ENCODE measurements around the gene NF1.
"Not testable (repeated sequence)": the region's sequence is repeated elsewhere in the genome, so short reads cannot be mapped to it uniquely, and the experiment has no call there.

NF1 gene

DNA sequence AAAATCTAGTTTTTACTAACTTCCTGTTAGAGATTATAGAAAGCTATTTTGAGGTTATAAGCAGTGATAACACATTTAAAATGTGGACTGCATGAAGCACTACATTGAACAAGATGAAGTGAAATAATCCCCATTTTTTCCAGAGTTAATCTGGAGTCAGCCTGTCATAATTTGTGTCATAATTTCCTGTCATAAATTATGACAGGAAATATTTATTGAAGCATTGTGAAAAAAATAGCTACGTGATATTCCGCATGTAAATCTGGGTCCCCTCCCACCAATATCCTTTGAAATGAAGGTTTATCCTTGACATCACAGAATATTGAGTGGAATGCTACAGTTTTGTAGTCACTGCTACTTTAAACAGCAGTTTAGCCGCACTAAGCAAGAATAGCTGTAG lies 162.2 kb downstream of the NF1 start:
- no peak for DNase-seq

DNA sequence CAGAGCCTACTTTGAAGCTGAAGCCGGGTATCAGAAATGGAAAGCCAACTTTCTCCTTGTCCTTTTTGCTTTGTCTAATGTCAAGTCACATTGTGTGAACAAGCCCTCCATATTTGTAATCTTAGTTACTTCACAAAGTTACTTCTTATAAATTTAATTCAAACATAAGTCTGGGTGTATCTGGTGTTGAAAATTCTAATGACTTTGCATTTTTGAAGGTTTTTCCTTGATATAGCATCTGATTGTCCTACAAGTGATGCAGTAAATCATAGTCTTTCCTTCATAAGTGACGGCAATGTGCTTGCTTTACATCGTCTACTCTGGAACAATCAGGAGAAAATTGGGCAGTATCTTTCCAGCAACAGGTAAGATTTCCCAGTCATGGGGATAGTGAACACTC lies 165.4 kb downstream of the NF1 start:
- DNase-seq = no peak

DNA sequence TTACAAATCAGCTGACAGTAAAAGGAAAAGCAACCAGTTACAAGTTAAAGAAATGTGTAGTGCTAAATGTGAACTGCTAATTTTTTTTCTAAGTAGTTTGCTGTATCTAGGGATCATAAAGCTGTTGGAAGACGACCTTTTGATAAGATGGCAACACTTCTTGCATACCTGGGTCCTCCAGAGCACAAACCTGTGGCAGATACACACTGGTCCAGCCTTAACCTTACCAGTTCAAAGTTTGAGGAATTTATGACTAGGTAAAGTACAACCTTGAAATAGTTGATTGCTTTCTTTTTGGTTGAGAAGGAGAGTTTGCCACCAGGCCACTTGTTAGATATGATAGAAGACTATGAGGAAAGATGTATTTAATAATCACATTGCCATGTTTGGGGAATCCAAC lies 166.8 kb downstream of the NF1 start:
- DNase-seq = no peak

DNA sequence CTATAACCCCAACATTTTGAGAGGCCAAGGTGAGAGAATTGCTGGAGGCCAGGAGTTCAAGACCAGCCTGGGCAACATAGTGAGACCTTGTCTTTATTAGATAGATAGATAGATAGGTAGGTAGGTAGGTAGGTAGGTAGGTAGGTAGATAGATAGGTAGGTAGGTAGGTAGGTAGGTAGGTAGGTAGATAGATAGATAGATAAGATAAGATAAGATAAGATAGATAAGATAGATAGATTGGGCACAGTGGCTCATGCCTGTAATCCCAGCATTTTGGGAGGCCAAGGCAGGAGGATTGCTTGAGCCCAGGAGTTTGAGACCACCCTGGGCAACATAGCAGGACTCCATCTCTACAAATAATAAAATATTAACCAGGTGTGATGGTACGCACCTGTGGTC lies 168.1 kb downstream of the NF1 start:
- DNase-seq = not testable (repeated sequence)

DNA sequence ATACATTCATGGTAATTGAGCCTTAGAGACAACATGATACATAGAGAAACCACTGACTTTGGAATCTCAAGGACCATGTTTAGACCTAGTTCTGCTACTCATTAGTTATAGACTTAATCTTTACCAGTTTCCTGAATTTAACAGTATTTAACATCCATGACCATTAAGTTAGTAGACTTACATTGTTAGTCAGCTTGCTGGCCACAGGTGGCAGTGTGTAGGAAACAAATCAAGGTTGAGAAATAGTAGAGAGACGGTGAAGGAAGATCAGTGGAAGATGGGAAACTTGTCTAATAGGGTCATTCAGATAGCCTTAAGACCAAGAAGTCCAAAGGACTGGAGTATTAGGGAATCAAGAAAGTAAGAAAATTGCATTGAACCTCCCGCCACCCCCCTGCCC lies 171.3 kb downstream of the NF1 start:
- DNase-seq = no peak

DNA sequence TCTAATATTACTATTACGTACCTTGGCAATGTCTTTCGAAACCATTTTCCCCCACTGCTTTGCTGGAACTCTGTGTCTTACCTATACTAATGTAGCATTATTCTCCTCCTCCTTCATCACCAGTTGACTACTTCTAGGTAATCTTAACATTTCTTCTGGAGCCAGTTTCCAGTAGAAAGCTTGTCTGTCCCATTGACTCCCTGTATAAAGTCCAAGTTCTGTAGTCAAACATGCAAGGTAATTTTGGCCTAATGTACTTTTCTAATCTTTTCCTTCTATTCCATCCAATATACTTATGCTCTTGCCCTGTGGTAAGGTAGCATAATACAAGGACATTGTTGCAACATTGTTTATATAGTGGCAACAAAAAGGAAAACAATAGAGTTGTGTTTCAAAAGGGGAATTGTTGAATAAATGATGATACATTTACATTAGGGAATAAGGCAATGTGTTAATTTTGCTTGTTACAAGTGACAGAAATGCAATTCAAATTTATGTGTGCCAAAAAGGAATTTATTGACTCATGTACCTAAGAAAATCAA lies 174.3 kb downstream of the NF1 start:
- no peak for DNase-seq

DNA sequence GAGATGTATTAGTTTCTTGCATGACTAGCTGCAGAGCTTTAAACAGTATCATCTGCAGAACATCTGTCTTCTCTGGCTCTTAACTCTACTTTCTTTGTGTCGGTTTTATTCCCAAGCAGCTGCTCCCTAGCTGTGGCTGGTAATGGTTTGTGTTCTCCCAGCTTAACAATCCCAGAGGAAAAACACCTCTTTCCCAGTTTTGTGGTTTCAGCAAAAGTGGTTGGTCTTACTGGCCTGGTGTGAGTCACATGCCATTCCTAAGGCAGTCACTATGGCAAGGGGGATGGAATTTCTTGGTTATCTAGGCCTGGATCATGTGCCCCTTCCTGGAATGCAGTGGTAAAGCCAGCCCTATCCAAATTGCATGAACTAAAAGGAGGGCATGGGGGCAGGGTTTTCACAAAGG lies 174.8 kb downstream of the NF1 start:
- DNase-seq = no peak

DNA sequence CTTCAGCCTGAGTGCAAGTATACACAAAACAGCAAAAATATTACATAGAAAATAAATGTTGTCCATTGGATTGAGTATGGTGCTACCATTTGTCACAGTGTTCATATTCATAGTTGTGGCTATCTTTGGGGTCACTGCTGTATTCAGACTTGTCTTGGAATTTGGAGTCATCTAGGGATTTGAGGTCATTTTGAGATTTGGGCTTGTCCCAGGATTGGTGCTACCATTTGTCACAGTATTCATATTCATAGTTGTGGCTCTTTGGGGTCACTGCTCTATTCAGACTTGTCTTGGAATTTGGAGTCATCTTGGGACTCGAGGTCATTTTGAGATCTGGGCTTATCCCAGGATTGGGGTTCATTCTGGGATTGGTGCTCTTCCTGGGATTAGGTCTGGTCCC lies 177.5 kb downstream of the NF1 start:
- DNase-seq = no peak

DNA sequence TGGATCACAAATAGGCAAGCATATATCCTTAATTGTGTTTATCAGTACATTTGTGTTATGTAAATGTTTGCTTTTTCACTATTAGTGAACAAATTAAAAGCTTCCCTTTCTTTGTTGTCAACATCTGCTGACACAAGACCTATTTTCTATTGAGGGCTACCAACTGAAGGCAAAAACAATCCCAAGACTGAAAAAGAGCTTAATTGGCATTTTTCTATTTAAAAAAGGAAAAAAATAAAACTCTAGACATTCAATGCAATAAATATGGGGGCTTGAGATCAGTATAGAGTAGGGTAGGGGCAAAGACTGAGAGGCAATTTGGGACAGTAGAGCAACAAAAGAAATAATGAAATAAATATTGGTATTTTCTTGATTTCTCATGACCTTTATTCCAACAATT lies 178.0 kb downstream of the NF1 start:
- no peak for DNase-seq

DNA sequence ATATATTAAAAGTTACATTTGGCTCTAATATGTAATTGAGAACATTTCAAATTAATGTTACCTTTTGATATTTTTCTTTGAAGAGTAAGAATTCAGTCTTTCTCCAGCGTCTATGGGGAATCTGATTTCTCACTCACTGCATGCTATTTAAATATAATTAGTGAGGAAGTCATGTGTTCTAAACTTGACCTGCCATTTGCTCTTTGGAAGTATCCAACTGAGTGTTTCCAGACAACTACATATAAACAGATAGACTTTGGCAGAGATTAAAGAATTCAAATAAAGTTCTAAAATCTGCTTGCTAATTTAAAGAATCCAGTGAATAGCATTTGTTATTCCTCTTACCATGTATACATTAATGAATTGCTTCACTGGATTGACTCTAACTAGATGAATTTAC lies 178.7 kb downstream of the NF1 start:
- DNase-seq = no peak

DNA sequence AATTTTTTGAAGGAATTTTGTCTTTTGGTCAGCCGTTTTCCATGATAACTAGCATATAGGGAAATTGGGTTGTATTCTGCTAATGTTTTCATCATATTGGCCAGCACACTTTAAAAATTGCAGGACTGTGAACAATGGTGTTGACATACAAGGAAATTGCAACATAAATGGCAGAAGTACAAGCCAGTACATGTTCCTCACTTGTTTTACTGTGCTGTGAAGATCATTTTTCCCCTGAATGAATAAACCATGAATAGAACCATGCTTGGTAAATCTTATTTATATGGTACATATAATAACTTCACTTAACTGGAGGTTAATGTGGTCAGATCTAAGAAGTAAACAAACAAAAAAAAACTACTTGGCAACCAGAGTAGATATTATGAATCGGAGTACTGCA lies 179.5 kb downstream of the NF1 start:
- no peak for DNase-seq

DNA sequence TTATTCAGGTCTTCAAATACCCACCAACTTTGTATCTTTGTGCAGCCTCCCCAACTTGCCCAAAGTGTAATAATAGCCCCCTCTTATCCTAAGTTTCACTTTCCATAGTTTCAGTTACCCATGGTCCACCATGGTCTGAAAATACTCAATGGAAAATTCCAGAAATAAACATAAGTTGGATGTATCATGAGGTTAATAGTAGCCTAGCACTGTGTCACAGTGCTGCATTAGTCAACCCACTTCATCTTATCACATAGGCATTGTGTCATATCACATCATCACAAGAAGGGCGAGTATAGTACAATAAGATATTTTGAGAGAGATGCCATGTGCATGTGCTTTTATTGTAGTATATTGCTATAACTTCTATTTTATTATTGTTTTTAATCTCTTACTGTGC lies 180.3 kb downstream of the NF1 start:
- DNase-seq = no peak

DNA sequence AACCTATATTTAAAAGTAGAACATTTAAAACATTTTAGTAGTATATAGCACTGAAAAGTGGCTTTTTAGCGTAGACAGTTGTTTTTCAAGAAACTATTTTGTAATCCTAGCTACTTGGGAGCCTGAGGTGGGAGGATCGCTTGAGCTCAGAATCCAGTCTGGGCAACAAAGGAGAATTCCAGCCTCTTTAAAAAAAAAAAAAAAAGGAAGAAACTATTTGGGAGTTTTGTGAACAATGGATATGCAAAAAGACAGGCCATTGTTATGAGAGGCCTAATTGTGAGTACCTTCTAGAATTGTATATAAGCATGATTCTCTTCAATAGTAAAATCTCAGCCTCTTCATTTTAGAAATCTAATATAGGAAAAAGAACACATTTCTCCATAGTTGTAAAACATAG lies 184.6 kb downstream of the NF1 start:
- DNase-seq = no peak

DNA sequence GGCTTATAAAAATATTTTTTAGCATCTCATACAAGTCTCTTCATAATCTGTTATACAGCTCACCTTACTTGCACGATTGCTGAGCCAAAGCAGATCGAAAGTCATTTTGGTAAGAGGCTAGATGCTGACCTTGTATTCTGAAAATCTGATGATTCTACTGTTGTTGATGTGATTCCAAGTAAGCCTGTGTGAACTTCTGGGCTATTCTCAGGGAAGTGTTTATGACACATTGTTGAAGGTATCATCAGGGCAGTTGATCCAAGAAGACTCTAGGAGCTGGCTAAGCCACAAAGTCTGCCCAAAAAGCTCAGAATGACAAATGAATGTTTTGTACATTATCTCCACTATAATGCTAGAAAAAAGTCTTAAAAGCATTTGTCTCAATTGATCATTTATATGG lies 186.3 kb downstream of the NF1 start:
- DNase-seq = no peak

DNA sequence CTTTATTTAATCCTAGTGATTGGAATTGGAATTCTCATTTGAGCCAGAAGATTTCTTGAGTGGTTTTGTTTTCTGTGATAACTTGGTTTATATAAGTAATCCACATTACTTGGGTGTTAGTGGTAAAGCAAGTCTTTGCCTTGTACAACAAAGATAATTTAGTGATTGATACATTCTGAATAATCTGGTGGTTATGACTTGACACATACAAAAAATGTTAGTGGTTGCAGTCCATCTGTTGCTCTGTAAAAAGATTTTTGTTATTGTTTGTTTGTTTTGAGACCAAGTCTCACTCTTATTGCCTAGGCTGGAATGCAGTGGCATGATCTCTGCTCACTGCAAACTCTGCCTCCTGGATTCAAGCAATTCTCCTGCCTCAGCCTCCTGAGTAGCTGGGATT lies 189.1 kb downstream of the NF1 start:
- DNase-seq = no peak

DNA sequence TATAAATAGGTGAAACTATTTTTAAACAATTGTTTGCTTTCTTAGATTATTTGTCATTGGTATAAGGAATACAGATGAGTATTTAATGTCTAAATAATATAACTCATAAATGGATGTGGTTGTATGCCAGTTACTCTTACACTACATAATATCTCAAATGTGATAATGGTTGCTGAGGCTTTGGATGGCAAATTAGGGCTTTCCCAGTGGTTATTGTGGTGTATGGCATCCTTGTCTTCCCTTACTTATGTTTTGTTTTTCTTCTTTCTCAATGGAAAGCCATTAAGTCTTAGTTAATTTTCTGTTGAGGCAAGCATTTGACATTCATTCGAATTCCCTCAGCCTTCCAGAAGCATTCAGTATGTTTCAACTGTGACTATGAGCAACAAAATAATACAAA lies 191.8 kb downstream of the NF1 start:
- DNase-seq = no peak

DNA sequence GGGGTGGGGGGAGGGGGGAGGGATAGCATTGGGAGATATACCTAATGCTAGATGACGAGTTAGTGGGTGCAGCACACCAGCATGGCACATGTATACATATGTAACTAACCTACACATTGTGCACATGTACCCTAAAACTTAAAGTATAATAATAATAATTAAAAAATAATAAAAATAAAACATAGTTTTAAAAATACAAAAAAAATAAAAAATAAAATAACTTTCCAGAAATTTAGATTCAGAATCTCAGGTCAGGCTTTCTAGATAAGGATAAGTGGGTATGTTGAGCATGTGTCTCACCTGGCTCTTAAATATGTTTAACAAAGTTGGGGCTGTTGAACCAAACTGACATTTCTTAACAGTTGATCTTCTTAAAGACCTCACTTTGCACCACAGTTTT lies 193.2 kb downstream of the NF1 start:
- not testable (repeated sequence) for DNase-seq

DNA sequence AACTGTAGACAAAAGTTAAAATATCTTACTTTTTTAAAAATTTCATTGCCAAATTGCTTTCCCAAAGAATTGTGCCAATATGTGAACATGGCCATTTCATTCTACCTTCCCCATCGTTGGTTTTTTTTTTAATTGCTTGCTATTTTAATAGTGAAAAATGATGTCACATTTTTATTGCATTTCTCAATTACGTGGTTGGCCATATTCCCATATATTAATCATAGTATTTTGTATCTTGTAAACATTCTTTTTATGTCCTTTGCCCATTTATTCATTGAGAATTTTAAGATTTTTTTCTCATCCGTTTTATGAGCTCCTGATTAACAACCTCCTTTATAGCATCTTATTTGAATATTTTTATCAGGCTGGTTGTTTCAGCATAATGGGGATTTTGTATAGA lies 195.0 kb downstream of the NF1 start:
- DNase-seq = no peak

DNA sequence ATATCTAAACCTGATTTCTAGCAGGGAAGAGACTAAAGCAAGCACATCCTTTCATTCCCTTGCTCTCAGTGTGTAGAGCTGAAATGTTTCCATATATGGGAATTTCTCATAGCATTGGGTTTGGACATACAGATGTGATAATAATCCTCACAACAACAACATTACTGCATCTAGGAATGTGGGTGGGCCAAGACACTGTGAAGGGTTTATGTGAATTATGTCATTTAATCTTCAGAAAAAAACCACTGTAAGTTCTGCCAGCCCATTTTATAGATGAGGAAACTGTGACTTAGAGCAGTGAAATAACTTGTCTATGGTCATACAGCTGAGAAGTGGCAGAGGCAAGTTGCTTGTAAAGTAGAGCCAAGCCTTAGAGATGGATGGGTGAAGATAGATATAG lies 197.0 kb downstream of the NF1 start:
- no peak for DNase-seq

DNA sequence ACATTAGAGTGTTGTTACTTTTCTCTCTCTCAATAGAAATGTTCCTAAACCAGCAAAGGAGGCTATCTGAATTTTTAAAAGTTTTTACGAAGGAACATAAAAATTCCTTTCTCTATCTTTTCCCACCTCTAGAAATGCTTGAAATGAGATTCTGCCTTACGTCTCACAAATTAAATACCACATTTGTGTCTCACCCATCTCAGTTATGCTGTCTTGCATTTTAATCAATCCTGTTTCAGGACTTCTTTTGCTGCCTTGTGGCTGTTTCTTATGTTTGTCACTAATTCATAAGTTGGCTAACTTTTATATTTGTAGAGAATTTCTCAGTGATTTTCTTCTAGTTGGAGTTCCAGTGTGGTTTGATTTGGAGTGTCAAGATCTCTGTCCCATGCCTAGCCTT lies 198.8 kb downstream of the NF1 start:
- DNase-seq = no peak

DNA sequence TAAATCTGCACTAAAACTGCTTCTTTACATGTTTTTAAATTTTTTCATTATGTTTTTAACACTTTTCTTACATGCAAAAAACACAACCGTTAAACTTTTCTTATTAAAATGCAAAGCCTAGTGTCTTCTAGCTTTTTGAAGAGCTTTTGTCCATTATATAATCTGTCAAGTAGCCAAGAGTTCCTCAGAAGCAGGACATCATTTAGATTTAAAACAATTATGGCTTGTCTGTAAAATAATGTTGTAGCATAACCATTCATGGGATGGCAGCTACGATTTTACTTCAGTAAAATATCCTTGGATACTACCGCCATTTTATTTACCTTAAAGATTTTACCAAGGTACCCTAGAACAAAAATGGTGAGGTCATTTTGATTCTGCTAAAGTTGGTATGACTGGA lies 199.5 kb downstream of the NF1 start:
- no peak for DNase-seq

DNA sequence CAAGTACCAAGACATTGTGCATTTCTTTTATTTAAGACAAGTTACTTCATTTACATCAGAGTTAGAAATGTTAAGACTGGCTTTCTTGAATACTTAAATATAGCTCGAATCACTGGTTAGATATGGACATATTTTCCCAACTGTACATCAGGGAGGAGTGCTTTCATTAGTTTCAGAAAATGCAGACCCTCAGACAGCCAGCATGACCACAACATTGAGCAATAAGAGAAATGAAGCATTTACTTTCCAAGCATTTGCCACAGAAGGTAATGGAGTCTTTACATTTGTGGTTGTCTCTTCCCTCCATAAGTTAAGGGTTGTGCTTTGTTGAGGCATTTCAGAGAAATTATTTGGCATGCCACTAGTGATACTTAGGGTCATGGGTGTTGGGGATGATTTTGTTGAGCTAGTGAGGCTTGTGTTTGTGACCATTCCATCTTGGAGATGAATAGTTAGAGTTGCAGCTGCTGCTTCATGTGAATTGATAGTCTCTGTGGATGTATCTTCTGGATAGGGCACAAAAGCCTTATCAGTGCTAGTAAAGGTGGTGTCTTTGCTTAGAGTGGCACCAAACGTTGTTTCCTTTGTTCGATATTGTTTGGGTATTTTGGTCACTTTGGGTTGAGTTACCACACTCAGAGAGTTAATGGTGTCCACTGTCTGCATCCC lies 200.2 kb downstream of the NF1 start:
- no peak for DNase-seq

DNA sequence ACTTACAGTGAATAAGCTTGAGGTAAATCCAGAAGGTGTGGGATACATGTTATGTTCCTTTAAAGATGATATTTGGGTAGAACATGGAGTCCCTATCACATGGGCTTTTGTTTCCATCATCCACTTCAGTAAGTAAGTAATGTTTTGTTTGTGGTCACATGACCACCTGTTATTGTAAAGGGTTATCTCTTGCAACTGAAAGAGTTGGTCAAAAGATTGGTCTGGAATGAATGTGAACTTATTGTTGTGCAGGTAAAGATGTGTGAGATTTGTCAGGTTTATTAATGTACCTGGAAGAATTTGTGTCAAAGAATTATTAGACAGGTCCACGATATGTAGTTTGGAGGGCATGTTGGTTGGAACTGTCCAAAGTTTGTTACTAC lies 200.7 kb downstream of the NF1 start:
- DNase-seq = no peak

DNA sequence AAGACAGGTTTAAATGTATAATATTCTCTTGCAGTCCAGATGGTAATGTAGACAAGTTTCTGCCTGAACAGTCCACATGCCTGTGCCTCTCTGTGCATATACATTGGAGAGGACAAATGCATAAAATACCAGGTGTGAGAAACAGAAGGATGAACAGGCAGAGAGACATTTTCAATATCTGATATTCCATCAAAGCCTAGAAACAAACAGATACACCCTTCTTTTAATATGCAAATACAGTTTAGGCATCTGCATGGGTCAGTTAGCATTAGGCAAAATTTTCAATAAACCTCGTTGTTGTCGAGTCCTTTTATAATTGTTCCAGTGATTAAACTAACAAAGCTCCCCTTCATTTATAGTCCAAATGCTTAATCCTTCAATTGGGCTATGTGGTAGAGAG lies 201.4 kb downstream of the NF1 start:
- no peak for DNase-seq

DNA sequence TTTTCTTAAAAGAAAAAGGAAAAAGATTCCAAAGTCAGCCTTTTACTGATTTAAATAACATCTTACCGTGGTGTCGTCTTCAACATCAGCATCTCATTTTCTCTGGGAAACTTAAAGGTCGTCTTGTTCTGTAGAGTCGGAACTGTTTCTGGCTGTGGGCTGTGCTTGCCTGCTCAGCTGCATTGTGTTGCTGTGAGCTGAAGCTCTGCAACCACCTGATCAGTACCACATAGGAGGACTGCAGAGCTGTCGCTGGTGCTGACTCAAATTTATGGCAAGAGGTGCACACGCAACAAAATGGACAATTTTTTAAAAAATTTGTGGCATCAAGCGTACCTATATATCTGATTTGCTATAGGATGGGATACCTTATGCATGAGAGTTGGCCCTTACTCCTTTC lies 202.3 kb downstream of the NF1 start, which contains the start of gene OMG:
Gene OMG (minus strand): TSS at position 150 of the 400 bp plus-strand sequence. CDS start 908 bp downstream, outside the sequence.
- DNase-seq = no peak

Measured in NCI-H2227 treated with DMSO at 0.1 percent for 48 hours (cell line).